Type B pancreatic cell (in vitro differentiated cells): ENCODE data around the gene OLFML2B. TPM values are rescaled to one million over a fixed set of nuclear protein-coding genes. Genes with fewer than 3 reads are reported as not detected.
"Not testable (repeated sequence)": the region's sequence is repeated elsewhere in the genome, so short reads cannot be mapped to it uniquely, and the experiment has no call there.

Source experiments
- DNase-seq: peaks from one replicate; pipeline ENCODE4 v3.0.0; 2021; ENCODE audit warnings: mixed read lengths; ENCODE audit not compliant: unreplicated experiment; ENCODE audit errors: extremely low spot score
- H3K27ac Mint-ChIP-seq: 2 replicates; pipeline ENCODE4 v1.8.0; 2021; ENCODE audit warnings: mild to moderate bottlenecking, mixed read lengths
- H3K27me3 Mint-ChIP-seq: 2 replicates; pipeline ENCODE4 v1.8.0; 2021; ENCODE audit warnings: mixed read lengths
- H3K36me3 Mint-ChIP-seq: 2 replicates; pipeline ENCODE4 v1.8.0; 2021; ENCODE audit warnings: mixed read lengths
- H3K4me1 Mint-ChIP-seq: one replicate; pipeline ENCODE4 v1.8.0; 2021; ENCODE audit warnings: mixed read lengths; ENCODE audit not compliant: unreplicated experiment
- H3K4me3 Mint-ChIP-seq: 2 replicates; pipeline ENCODE4 v1.8.0; 2021; ENCODE audit warnings: mild to moderate bottlenecking, mixed read lengths
- H3K9me3 Mint-ChIP-seq: 2 replicates; pipeline ENCODE4 v1.8.0; 2021; ENCODE audit warnings: mixed read lengths
- total RNA-seq: library from RNA; stranded (reverse); gene quantifications from 2 replicates; pipeline ENCODE4 v1.2.1, GENCODE V29; 2021; ENCODE audit warnings: low replicate concordance
- TF ChIP-seq, protein P1 (sequence below): fragments of 200-600 bp; sonication (generic); conservative IDR thresholded peaks from 2 replicates; pipeline ENCODE4 v1.5.0; 2021; ENCODE audit warnings: antibody characterized with exemption, mild to moderate bottlenecking

Gene OLFML2B
- total RNA-seq, 1 donor from 2014 or later = 35.0 TPM

- Mint-ChIP-seq H3K4me3 (no peak overlapping the region), H3K4me1 (peaks cover 26% of the 10 kb centered on the region), H3K36me3 (no peaks in the 10 kb centered on the region), H3K27ac (no peak overlapping the region), H3K27me3 (no peaks in the 10 kb centered on the region), H3K9me3 (no peaks in the 10 kb centered on the region)
- no peak for DNase-seq
- TF ChIP-seq, protein P1, sequence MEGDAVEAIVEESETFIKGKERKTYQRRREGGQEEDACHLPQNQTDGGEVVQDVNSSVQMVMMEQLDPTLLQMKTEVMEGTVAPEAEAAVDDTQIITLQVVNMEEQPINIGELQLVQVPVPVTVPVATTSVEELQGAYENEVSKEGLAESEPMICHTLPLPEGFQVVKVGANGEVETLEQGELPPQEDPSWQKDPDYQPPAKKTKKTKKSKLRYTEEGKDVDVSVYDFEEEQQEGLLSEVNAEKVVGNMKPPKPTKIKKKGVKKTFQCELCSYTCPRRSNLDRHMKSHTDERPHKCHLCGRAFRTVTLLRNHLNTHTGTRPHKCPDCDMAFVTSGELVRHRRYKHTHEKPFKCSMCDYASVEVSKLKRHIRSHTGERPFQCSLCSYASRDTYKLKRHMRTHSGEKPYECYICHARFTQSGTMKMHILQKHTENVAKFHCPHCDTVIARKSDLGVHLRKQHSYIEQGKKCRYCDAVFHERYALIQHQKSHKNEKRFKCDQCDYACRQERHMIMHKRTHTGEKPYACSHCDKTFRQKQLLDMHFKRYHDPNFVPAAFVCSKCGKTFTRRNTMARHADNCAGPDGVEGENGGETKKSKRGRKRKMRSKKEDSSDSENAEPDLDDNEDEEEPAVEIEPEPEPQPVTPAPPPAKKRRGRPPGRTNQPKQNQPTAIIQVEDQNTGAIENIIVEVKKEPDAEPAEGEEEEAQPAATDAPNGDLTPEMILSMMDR = no peak
Measured at GRCh38 chr1:162059721-162060120, 36.1 kb upstream of the OLFML2B start.

GRCh38 chr1:162056579-162056978 is 32.9 kb upstream of the OLFML2B start:
- TF ChIP-seq, protein P1 = no peak
- no peaks in the 10 kb centered on the region for H3K9me3 Mint-ChIP-seq
- DNase-seq = no peak
- H3K27me3 Mint-ChIP-seq = peaks cover 3% of the 10 kb centered on the region
- peaks cover 4% of the 10 kb centered on the region for H3K4me1 Mint-ChIP-seq
- no peaks in the 10 kb centered on the region for H3K36me3 Mint-ChIP-seq
- no peak overlapping the region for H3K4me3 Mint-ChIP-seq
- no peak overlapping the region for H3K27ac Mint-ChIP-seq

- no peak for DNase-seq
- peaks cover 6% of the 10 kb centered on the region for H3K27me3 Mint-ChIP-seq
Measured at GRCh38 chr1:162056043-162056442, 32.4 kb upstream of the OLFML2B start.

DNA sequence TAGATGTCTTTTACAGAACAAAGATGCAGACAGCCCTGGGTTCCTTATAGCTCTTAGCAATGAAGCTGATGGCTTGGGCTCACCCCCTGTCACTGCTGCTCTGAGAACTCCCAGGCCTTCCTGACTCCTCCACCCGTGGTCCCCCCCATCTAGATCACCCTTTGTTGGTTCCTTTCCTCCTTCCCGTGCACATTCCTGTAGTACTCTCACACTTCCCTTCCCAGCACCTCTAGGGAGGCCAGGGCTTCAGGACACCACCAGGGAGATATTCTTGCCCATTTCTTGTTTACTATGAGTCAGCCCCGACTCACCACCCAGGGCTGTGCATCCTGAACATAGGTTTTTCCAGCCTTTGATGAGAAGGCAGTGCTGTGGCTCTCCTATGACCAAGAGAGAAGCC is 31.4 kb upstream of the OLFML2B start:
- no peak overlapping the region for H3K4me3 Mint-ChIP-seq
- peaks cover 6% of the 10 kb centered on the region for H3K27me3 Mint-ChIP-seq
- TF ChIP-seq, protein P1 = no peak
- DNase-seq = no peak
- H3K36me3 Mint-ChIP-seq = no peaks in the 10 kb centered on the region
- H3K4me1 Mint-ChIP-seq = peaks cover 4% of the 10 kb centered on the region
- H3K9me3 Mint-ChIP-seq = no peaks in the 10 kb centered on the region
- no peak overlapping the region for H3K27ac Mint-ChIP-seq

More at GRCh38 chr1:162056043-162056442, 32.4 kb upstream of the OLFML2B start:
- Mint-ChIP-seq H3K9me3 (no peaks in the 10 kb centered on the region), H3K4me3 (no peak overlapping the region), H3K27ac (no peak overlapping the region), H3K4me1 (peaks cover 4% of the 10 kb centered on the region), H3K36me3 (no peaks in the 10 kb centered on the region)
- TF ChIP-seq, protein P1 = peak; percentile 93

DNA sequence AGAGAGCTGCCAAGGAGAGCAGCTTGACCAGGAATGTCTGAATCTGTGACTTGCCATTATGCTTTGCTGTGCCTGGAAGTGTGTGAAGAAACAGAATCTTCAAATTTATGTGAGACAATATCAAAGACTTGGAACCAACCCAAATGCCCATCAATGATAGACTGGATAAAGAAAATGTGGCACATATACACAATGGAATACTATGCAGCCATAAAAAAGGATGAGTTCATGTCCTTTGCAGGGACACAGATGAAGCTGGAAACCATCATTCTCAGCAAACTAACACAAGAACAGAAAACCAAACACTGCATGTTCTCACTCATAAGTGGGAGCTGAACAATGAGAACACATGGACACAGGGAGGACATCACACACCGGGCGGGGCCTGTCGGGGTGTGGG is 30.3 kb upstream of the OLFML2B start:
- H3K9me3 Mint-ChIP-seq, H3K4me1 Mint-ChIP-seq, H3K27me3 Mint-ChIP-seq, H3K27ac Mint-ChIP-seq, H3K36me3 Mint-ChIP-seq, DNase-seq, H3K4me3 Mint-ChIP-seq: not testable (repeated sequence)

GRCh38 chr1:162046921-162047320 is 23.3 kb upstream of the OLFML2B start:
- Mint-ChIP-seq H3K4me1 (no peaks in the 10 kb centered on the region), H3K27ac (no peak overlapping the region), H3K4me3 (no peak overlapping the region), H3K36me3 (no peaks in the 10 kb centered on the region), H3K9me3 (no peaks in the 10 kb centered on the region), H3K27me3 (peaks cover 12% of the 10 kb centered on the region)
- TF ChIP-seq, protein P1 = no peak
- DNase-seq = no peak
